H1 (cell line): ENCODE measurements around the gene P2RX6.

Source experiments
- EP300 ChIP-seq, 2 experiments: IDR thresholded peaks; 1 replicate in 1 of 2; 2 replicates in 1 of 2; pipeline ENCODE4 v1.6.1; 2011 to 2012; ENCODE audit warnings: low read depth in 2 of 2, low read length in 2 of 2, mild to moderate bottlenecking in 2 of 2, borderline replicate concordance in 1 of 2, inconsistent platforms in 1 of 2, moderate library complexity in 1 of 2
- POLR2A ChIP-seq, 2 experiments: IDR thresholded peaks; 1 replicate in 1 of 2; 2 replicates in 1 of 2; pipeline ENCODE4 v1.6.1; 2011; ENCODE audit warnings: low read depth in 2 of 2, low read length in 2 of 2, mild to moderate bottlenecking in 2 of 2; ENCODE audit errors: control extremely low read depth in 1 of 2
- POLR2AphosphoS5 ChIP-seq: IDR thresholded peaks from 2 replicates; pipeline ENCODE4 v1.6.1; 2011; ENCODE audit warnings: low read depth, low read length
- RAD21 ChIP-seq, 2 experiments: IDR thresholded peaks in 1 of 2; conservative IDR thresholded peaks in 1 of 2; 2 replicates each; pipeline ENCODE4 v1.6.1; 2011; ENCODE audit warnings: low read depth in 2 of 2, low read length in 2 of 2, improper control_type of control experiment in 1 of 2, inconsistent platforms in 1 of 2, mild to moderate bottlenecking in 1 of 2, moderate library complexity in 1 of 2
- RBBP5 ChIP-seq: IDR thresholded peaks from 2 replicates; pipeline ENCODE4 v1.7.1; 2012; ENCODE audit warnings: low read depth, mild to moderate bottlenecking, inconsistent platforms, low read length, moderate library complexity, borderline replicate concordance
- RFX5 ChIP-seq: IDR thresholded peaks from 2 replicates; pipeline ENCODE4 v1.6.1; 2011; ENCODE audit warnings: low read depth, low read length, improper control_type of control experiment, borderline replicate concordance
- SUZ12 ChIP-seq: fragments of 200-600 bp; sonication (generic); IDR thresholded peaks from 2 replicates; pipeline ENCODE4 v1.6.1; 2012; ENCODE audit warnings: mild to moderate bottlenecking, inconsistent platforms, low read length, moderate library complexity, mixed read lengths
- TAF1 ChIP-seq: IDR thresholded peaks from 2 replicates; pipeline ENCODE4 v1.6.1; 2011; ENCODE audit warnings: mild to moderate bottlenecking, low read depth, low read length
- YY1 ChIP-seq: IDR thresholded peaks from 2 replicates; pipeline ENCODE4 v1.6.1; 2011; ENCODE audit warnings: low read depth, mild to moderate bottlenecking, low read length
- TF ChIP-seq, protein P1 (sequence below), 3 experiments: IDR thresholded peaks; 1 replicate in 2 of 3; 2 replicates in 1 of 3; pipeline versions ENCODE4 v1.5.1 to v1.6.1; 2011; ENCODE audit warnings: low read length in 3 of 3, mild to moderate bottlenecking in 3 of 3, inconsistent platforms in 2 of 3, low read depth in 1 of 3, moderate library complexity in 1 of 3; ENCODE audit not compliant: insufficient read depth in 1 of 3; ENCODE audit errors: control extremely low read depth in 1 of 3

DNA sequence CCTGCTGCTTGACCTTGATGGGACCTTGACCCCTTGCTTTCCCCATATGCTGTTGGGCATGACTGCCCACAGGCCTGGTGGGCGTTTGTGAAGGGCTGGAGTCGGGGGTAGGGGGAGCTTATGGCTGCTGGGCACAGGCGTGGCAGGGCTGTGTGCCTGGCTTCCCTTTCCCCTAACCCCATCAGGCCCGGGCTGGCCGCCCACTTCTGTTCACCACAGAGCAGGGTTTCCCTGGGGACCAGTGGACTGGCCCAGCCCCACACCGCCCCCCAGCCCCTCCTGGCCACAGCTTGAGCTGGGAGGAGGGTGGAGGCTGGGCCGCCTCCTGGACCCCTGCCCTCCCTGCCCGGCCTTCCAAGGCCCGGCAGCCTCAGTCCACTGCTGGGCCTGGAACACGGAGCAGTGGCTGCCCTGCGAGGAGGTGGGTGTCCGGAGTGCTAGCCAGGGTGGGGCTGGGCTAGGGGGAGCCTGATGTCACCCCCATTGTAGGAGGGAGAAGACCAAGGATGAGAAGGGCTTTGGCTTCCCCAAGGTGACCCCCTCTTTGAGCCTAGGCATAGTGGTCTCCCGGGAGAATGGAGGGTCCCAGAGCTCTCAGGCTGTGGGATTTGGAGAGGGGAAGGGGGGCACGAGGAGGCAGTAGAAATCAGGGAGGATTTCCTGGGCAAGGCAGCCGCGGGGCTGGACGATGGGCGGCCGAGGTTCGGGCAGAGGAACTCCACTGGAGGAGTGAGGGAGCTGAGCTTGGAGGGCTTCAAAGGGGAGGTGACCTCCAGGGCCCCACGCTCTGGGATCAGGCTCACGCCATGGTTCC is 47.9 kb upstream of the P2RX6 start, which contains the start of gene AIFM3:
- TF ChIP-seq, protein P1, sequence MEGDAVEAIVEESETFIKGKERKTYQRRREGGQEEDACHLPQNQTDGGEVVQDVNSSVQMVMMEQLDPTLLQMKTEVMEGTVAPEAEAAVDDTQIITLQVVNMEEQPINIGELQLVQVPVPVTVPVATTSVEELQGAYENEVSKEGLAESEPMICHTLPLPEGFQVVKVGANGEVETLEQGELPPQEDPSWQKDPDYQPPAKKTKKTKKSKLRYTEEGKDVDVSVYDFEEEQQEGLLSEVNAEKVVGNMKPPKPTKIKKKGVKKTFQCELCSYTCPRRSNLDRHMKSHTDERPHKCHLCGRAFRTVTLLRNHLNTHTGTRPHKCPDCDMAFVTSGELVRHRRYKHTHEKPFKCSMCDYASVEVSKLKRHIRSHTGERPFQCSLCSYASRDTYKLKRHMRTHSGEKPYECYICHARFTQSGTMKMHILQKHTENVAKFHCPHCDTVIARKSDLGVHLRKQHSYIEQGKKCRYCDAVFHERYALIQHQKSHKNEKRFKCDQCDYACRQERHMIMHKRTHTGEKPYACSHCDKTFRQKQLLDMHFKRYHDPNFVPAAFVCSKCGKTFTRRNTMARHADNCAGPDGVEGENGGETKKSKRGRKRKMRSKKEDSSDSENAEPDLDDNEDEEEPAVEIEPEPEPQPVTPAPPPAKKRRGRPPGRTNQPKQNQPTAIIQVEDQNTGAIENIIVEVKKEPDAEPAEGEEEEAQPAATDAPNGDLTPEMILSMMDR (IDR thresholded peaks at IDR 0.05; ENCODE audit: control extremely low read depth in 1 of 3, insufficient read depth in 1 of 3, low read depth in 1 of 3, low read length in 3 of 3): no peak
- TF ChIP-seq EP300 (IDR thresholded peaks at IDR 0.05; ENCODE audit: borderline replicate concordance in 1 of 2, low read depth in 2 of 2, low read length in 2 of 2): no peak
- no peak for TF ChIP-seq RBBP5
- no peak for TF ChIP-seq RAD21 (IDR thresholded peaks at IDR 0.05 in 1 of 2, conservative IDR thresholded peaks at IDR 0.05 in 1 of 2; ENCODE audit: low read depth in 2 of 2, low read length in 2 of 2)
- TF ChIP-seq RFX5: no peak
- no peak for TF ChIP-seq POLR2AphosphoS5
- TF ChIP-seq YY1: no peak
- TF ChIP-seq TAF1: no peak
- no peak for TF ChIP-seq POLR2A (IDR thresholded peaks at IDR 0.05; ENCODE audit: control extremely low read depth in 1 of 2, low read depth in 2 of 2, low read length in 2 of 2)
- no peak for TF ChIP-seq SUZ12
